Skin of body (tissue), 2 donors: ENCODE measurements around the gene ITPKB. TPM values are rescaled to one million over a fixed set of nuclear protein-coding genes. Genes with fewer than 3 reads are reported as not detected.
A peak's percentile ranks its signal among the peaks of the same experiment; 100 is the strongest.

ENCODE experiments used
- DNase-seq: peaks from one replicate; lab custom pipeline; 2025; lab: John Stamatoyannopoulos, UW
- total RNA-seq: library from RNA; depleted of rRNA; stranded (reverse); fragments of >200 nt; gene quantifications from one replicate; pipeline ENCODE4 v1.2.3, GENCODE V29; 2014

ITPKB gene
- total RNA-seq, 1 donor from 2014 or later, result 30.1 TPM

GRCh38 chr1:226686440-226687425 is 52.3 kb downstream of the ITPKB start:
- peak; percentile 77 for DNase-seq

GRCh38 chr1:226685196-226685820 is 53.8 kb downstream of the ITPKB start:
- no peak for DNase-seq

GRCh38 chr1:226684026-226684425 is 55.1 kb downstream of the ITPKB start:
- DNase-seq, result no peak

- DNase-seq, result no peak
Observed at GRCh38 chr1:226682871-226683814, 55.9 kb downstream of the ITPKB start.

- DNase-seq, result no peak
Observed at GRCh38 chr1:226681652-226682493, 57.2 kb downstream of the ITPKB start.

GRCh38 chr1:226680653-226681052 is 58.4 kb downstream of the ITPKB start:
- no peak for DNase-seq

GRCh38 chr1:226679853-226680516 is 59.1 kb downstream of the ITPKB start:
- DNase-seq, result peak; percentile 91

GRCh38 chr1:226679262-226679661 is 59.8 kb downstream of the ITPKB start:
- DNase-seq, result peak; percentile 51

- DNase-seq, result no peak
Observed at GRCh38 chr1:226678701-226679100, 60.4 kb downstream of the ITPKB start.

- DNase-seq, result no peak
Observed at GRCh38 chr1:226678251-226678650, 60.8 kb downstream of the ITPKB start.

GRCh38 chr1:226677027-226678020 is 61.8 kb downstream of the ITPKB start:
- DNase-seq, result peak; percentile 54

- DNase-seq, result no peak
Observed at GRCh38 chr1:226676381-226676780, 62.7 kb downstream of the ITPKB start.

- DNase-seq, result no peak
Observed at GRCh38 chr1:226675715-226676357, 63.2 kb downstream of the ITPKB start.

- peak; percentile 68 for DNase-seq
Observed at GRCh38 chr1:226674892-226675714, 64.0 kb downstream of the ITPKB start.

GRCh38 chr1:226672339-226672762 is 66.7 kb downstream of the ITPKB start:
- DNase-seq, result no peak

GRCh38 chr1:226671277-226671676 is 67.8 kb downstream of the ITPKB start:
- DNase-seq, result no peak

GRCh38 chr1:226670073-226670472 is 69.0 kb downstream of the ITPKB start:
- no peak for DNase-seq
